SK-N-SH treated with all-trans-retinoic acid at 6 μM for 48 hours (cell line): ENCODE data around the gene FNIP2.
A peak's percentile ranks its signal among the peaks of the same experiment; 100 is the strongest.
"Not testable (repeated sequence)": the region's sequence is repeated elsewhere in the genome, so short reads cannot be mapped to it uniquely, and the experiment has no call there.

ENCODE experiments used
- ATAC-seq: fragments of 200-7000 bp; cut with Tn5 transposase; 3 replicates; pipeline ENCODE4 v1.9.1; 2020; ENCODE audit warnings: mild to moderate bottlenecking, moderate library complexity
- ARNTL ChIP-seq: fragments of 450-650 bp; formaldehyde crosslinking; IDR thresholded peaks from 2 replicates; pipeline ENCODE4 v1.5.0; 2020; ENCODE audit warnings: low read depth, mild to moderate bottlenecking, moderate library complexity, borderline replicate concordance
- BACH2 ChIP-seq: fragments of 250-450 bp; sonication (Bioruptor Pico); IDR thresholded peaks from 2 replicates; pipeline ENCODE4 v1.9.0; 2021; ENCODE audit warnings: mild to moderate bottlenecking, borderline replicate concordance
- CSDC2 ChIP-seq: fragments of 250-450 bp; sonication (Bioruptor Pico); IDR thresholded peaks from 2 replicates; pipeline ENCODE4 v1.5.0; 2020; ENCODE audit warnings: mild to moderate bottlenecking, moderate library complexity
- GLIS3 ChIP-seq: fragments of 250-450 bp; sonication (Bioruptor Pico); IDR thresholded peaks from 2 replicates; pipeline ENCODE4 v1.5.0; 2020; ENCODE audit warnings: mild to moderate bottlenecking, moderate library complexity
- PATZ1 ChIP-seq: fragments of 250-450 bp; sonication (Bioruptor Pico); IDR thresholded peaks from 2 replicates; pipeline ENCODE4 v1.8.0; 2020; ENCODE audit warnings: mild to moderate bottlenecking, moderate library complexity, borderline replicate concordance
- RARB ChIP-seq: fragments of 250-450 bp; sonication (Bioruptor Pico); IDR thresholded peaks from 2 replicates; pipeline ENCODE4 v1.8.0; 2021; ENCODE audit warnings: mild to moderate bottlenecking, moderate library complexity
- SNAI2 ChIP-seq: fragments of 250-450 bp; sonication (Bioruptor Pico); IDR thresholded peaks from 2 replicates; pipeline ENCODE4 v1.5.0; 2020; ENCODE audit warnings: mild to moderate bottlenecking, moderate library complexity
- ZC3H10 ChIP-seq: fragments of 250-450 bp; sonication (Bioruptor Pico); IDR thresholded peaks from 2 replicates; pipeline ENCODE4 v1.5.1; 2021; ENCODE audit warnings: mild to moderate bottlenecking, moderate library complexity
- ZFP3 ChIP-seq: fragments of 250-450 bp; sonication (Bioruptor Pico); IDR thresholded peaks from 2 replicates; pipeline ENCODE4 v1.5.0; 2020; ENCODE audit warnings: mild to moderate bottlenecking, moderate library complexity
- ZFP30 ChIP-seq: fragments of 450-650 bp; formaldehyde crosslinking; IDR thresholded peaks from 2 replicates; pipeline ENCODE4 v1.5.0; 2022; ENCODE audit warnings: mild to moderate bottlenecking, moderate library complexity
- ZNF565 ChIP-seq: fragments of 450-650 bp; formaldehyde crosslinking; conservative IDR thresholded peaks from 2 replicates; pipeline ENCODE4 v1.5.0; 2020; ENCODE audit warnings: low read depth, mild to moderate bottlenecking, moderate library complexity
- ZNF8 ChIP-seq: fragments of 450-650 bp; formaldehyde crosslinking; IDR thresholded peaks from 2 replicates; pipeline ENCODE4 v1.5.0; 2020; ENCODE audit warnings: mild to moderate bottlenecking, moderate library complexity
- TF ChIP-seq, protein P1 (sequence below): fragments of 250-450 bp; sonication (Bioruptor Pico); IDR thresholded peaks from 2 replicates; pipeline ENCODE4 v1.5.1; 2020; ENCODE audit warnings: low read depth, mild to moderate bottlenecking, moderate library complexity
- TF ChIP-seq, protein P2 (sequence below): fragments of 250-450 bp; sonication (Bioruptor Pico); IDR thresholded peaks from 2 replicates; pipeline ENCODE4 v1.5.0; 2020; ENCODE audit warnings: mild to moderate bottlenecking, moderate library complexity
- TF ChIP-seq, protein P3 (sequence below): fragments of 250-450 bp; sonication (Bioruptor Pico); IDR thresholded peaks from 2 replicates; pipeline ENCODE4 v1.8.0; 2021; ENCODE audit warnings: low read depth, mild to moderate bottlenecking, moderate library complexity, borderline replicate concordance
- TF ChIP-seq, protein P4 (sequence below): fragments of 250-450 bp; sonication (Bioruptor Pico); IDR thresholded peaks from 2 replicates; pipeline ENCODE4 v1.5.1; 2021; ENCODE audit warnings: mild to moderate bottlenecking, moderate library complexity

Gene FNIP2

DNA sequence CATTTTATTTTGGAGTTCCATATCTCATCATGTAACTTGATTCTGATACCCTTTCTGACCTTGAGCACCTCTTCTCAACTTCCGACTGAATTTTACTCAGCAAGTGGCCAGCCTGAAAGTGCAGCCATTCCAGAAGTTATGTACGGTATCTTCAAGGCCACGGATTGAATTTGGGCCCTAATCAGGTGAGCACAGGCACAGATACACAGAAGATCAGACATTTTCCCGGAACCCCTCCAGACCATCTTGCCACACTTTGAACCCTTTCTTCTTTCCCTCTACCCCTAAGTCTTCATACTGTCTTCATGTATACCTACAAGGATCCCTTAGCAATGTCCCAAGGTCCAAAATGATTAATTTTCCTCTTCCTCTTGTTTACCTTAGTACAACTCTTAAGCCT, 108.2 kb downstream of the FNIP2 start (continued):
- no peak for TF ChIP-seq SNAI2 (CRISPR knock-in tag)

- ATAC-seq, result not testable (repeated sequence)
These were observed 113.3 kb downstream of the FNIP2 start for GRCh38 chr4:158882142-158882541.

DNA sequence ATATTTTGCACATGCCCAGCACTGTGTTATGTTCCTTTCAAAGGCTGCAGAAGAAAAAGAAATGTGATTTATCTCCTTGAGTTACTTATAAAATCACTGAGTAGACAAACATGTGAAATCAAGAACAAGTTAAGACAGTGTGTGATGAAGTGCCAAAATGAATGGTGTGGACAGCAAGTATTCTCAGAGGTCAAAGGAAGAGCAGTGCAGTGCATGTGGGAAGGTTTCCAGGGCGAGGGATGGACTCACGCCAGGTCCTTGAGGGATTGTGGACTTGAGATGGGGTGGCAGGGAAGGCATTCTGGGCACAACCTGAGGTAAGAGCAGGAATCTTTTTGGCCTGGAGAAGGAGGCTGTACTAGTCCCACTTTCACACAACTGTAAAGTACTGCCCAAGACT, 115.5 kb downstream of the FNIP2 start:
- ATAC-seq, result peak; percentile 92
- TF ChIP-seq, protein P1, sequence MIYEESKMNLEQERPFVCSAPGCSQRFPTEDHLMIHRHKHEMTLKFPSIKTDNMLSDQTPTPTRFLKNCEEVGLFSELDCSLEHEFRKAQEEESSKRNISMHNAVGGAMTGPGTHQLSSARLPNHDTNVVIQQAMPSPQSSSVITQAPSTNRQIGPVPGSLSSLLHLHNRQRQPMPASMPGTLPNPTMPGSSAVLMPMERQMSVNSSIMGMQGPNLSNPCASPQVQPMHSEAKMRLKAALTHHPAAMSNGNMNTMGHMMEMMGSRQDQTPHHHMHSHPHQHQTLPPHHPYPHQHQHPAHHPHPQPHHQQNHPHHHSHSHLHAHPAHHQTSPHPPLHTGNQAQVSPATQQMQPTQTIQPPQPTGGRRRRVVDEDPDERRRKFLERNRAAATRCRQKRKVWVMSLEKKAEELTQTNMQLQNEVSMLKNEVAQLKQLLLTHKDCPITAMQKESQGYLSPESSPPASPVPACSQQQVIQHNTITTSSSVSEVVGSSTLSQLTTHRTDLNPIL (CRISPR knock-in tag), result no peak
- TF ChIP-seq ZC3H10 (CRISPR knock-in tag) (no peak), GLIS3 (CRISPR knock-in tag) (no peak), ZNF565 (CRISPR knock-in tag) (no peak), ZNF8 (CRISPR knock-in tag) (no peak), RARB (CRISPR knock-in tag) (no peak), PATZ1 (no peak), CSDC2 (CRISPR knock-in tag) (no peak), ZFP3 (CRISPR knock-in tag) (no peak), ARNTL (CRISPR knock-in tag) (no peak), BACH2 (no peak), ZFP30 (CRISPR knock-in tag) (no peak)
- TF ChIP-seq, protein P2, sequence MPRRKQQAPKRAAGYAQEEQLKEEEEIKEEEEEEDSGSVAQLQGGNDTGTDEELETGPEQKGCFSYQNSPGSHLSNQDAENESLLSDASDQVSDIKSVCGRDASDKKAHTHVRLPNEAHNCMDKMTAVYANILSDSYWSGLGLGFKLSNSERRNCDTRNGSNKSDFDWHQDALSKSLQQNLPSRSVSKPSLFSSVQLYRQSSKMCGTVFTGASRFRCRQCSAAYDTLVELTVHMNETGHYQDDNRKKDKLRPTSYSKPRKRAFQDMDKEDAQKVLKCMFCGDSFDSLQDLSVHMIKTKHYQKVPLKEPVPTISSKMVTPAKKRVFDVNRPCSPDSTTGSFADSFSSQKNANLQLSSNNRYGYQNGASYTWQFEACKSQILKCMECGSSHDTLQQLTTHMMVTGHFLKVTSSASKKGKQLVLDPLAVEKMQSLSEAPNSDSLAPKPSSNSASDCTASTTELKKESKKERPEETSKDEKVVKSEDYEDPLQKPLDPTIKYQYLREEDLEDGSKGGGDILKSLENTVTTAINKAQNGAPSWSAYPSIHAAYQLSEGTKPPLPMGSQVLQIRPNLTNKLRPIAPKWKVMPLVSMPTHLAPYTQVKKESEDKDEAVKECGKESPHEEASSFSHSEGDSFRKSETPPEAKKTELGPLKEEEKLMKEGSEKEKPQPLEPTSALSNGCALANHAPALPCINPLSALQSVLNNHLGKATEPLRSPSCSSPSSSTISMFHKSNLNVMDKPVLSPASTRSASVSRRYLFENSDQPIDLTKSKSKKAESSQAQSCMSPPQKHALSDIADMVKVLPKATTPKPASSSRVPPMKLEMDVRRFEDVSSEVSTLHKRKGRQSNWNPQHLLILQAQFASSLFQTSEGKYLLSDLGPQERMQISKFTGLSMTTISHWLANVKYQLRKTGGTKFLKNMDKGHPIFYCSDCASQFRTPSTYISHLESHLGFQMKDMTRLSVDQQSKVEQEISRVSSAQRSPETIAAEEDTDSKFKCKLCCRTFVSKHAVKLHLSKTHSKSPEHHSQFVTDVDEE, result no peak
- TF ChIP-seq, all 23 proteins: peak for 0

DNA sequence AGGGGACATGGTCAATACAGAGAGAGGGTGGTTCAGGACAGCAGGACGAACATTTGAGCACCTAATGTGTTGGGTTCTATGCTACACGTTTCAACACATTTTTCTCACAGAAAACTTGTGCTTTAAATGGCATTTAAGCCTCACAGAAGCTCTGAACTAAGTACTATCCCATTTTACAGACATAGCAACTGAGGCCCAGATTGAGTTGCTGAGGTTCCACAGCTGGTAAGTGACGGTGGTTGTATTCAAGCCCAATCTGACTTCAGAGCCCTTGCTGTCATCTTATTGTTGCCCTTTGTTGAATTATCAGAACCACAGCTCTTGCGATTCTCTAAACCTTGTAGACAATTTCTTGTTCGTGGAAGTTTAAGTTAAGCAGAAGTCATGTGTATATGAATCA, 116.7 kb downstream of the FNIP2 start:
- TF ChIP-seq, protein P3, sequence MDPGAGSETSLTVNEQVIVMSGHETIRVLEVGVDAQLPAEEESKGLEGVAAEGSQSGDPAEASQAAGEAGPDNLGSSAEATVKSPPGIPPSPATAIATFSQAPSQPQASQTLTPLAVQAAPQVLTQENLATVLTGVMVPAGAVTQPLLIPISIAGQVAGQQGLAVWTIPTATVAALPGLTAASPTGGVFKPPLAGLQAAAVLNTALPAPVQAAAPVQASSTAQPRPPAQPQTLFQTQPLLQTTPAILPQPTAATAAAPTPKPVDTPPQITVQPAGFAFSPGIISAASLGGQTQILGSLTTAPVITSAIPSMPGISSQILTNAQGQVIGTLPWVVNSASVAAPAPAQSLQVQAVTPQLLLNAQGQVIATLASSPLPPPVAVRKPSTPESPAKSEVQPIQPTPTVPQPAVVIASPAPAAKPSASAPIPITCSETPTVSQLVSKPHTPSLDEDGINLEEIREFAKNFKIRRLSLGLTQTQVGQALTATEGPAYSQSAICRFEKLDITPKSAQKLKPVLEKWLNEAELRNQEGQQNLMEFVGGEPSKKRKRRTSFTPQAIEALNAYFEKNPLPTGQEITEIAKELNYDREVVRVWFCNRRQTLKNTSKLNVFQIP (CRISPR knock-in tag), result no peak
- TF ChIP-seq ZNF8 (CRISPR knock-in tag), result no peak
- TF ChIP-seq, protein P4, sequence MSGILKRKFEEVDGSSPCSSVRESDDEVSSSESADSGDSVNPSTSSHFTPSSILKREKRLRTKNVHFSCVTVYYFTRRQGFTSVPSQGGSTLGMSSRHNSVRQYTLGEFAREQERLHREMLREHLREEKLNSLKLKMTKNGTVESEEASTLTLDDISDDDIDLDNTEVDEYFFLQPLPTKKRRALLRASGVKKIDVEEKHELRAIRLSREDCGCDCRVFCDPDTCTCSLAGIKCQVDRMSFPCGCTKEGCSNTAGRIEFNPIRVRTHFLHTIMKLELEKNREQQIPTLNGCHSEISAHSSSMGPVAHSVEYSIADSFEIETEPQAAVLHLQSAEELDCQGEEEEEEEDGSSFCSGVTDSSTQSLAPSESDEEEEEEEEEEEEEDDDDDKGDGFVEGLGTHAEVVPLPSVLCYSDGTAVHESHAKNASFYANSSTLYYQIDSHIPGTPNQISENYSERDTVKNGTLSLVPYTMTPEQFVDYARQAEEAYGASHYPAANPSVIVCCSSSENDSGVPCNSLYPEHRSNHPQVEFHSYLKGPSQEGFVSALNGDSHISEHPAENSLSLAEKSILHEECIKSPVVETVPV (CRISPR knock-in tag), result no peak
- no peak for TF ChIP-seq PATZ1
- TF ChIP-seq ARNTL (CRISPR knock-in tag), result no peak
- no peak for TF ChIP-seq ZNF565 (CRISPR knock-in tag)
- no peak for TF ChIP-seq ZFP3 (CRISPR knock-in tag)
- TF ChIP-seq ZC3H10 (CRISPR knock-in tag), result no peak
- no peak for ATAC-seq
